Heart left ventricle (tissue), 16 donors: ENCODE measurements around the gene MAGEA3. TPM values are rescaled to one million over a fixed set of nuclear protein-coding genes. Genes with fewer than 3 reads are reported as not detected.
"Not testable (repeated sequence)": the region's sequence is repeated elsewhere in the genome, so short reads cannot be mapped to it uniquely, and the experiment has no call there.

Experiments
- ATAC-seq, 4 donors: fragments of 200-7000 bp; cut with Tn5 transposase; one replicate each; pipeline ENCODE4 v1.9.1; 2020 to 2022; ENCODE audit warnings: moderate library complexity in 4 of 4, mild to moderate bottlenecking in 3 of 4, moderate number of reproducible peaks in 1 of 4
- DNase-seq, 5 donors: peaks; one replicate each; pipeline ENCODE4 v3.0.0-alpha.2; 2020
- H3K27ac ChIP-seq, 12 donors: fragments of 200-600 bp; sonication (generic) in 4 of 12; one replicate each; pipeline versions ENCODE4 v1.5.0 to v1.8.0; 2016 to 2022; ENCODE audit warnings: mild to moderate bottlenecking in 2 of 12
- H3K27me3 ChIP-seq, 9 donors: fragments of 200-600 bp; sonication (generic) in 2 of 9; one replicate each; pipeline versions ENCODE4 v1.5.1 to v1.8.0; 2016 to 2022; ENCODE audit warnings: mild to moderate bottlenecking in 3 of 9
- H3K36me3 ChIP-seq, 9 donors: fragments of 200-600 bp; sonication (generic) in 2 of 9; one replicate each; pipeline versions ENCODE4 v1.5.0 to v1.8.0; 2018 to 2022; ENCODE audit warnings: mild to moderate bottlenecking in 2 of 9
- H3K4me1 ChIP-seq, 12 donors: fragments of 200-600 bp; sonication (generic) in 4 of 12; one replicate each; pipeline versions ENCODE4 v1.5.0 to v1.8.0; 2016 to 2022; ENCODE audit warnings: mild to moderate bottlenecking in 3 of 12
- H3K4me3 ChIP-seq, 12 donors: fragments of 200-600 bp; sonication (generic) in 4 of 12; one replicate each; pipeline versions ENCODE4 v1.5.0 to v1.8.0; 2017 to 2022; ENCODE audit warnings: mild to moderate bottlenecking in 9 of 12, moderate library complexity in 4 of 12
- H3K9me3 ChIP-seq, 12 donors: fragments of 200-600 bp; sonication (generic) in 4 of 12; one replicate each; pipeline versions ENCODE4 v1.5.0 to v1.8.0; 2016 to 2022; ENCODE audit warnings: mild to moderate bottlenecking in 1 of 12
- CTCF ChIP-seq, 12 donors: fragments of 200-600 bp; sonication (generic) in 4 of 12; IDR thresholded peaks; one replicate each; pipeline versions ENCODE4 v1.5.0 to v1.8.0; 2018 to 2022; ENCODE audit warnings: antibody characterized with exemption in 12 of 12, mild to moderate bottlenecking in 5 of 12
- POLR2A ChIP-seq, 2 donors: fragments of 450-650 bp; IDR thresholded peaks; one replicate each; pipeline ENCODE4 v1.6.1; 2017; ENCODE audit warnings: antibody characterized with exemption in 2 of 2, mild to moderate bottlenecking in 2 of 2, moderate library complexity in 2 of 2
- WGBS, 4 donors: extraction: QIAGEN DNeasy Blood & Tissue Kit in 2 of 4; methylation state at CpG; one replicate each; pipeline versions ENCODE4 v1.1.5 to v1.1.7; 2013 to 2018; 5-methylcytosine and 5-hydroxymethylcytosine counted together
- intact Hi-C, 10 donors: fragments of 100-400 bp; cut with DNase I; formaldehyde crosslinking; loops; one replicate each; pipeline versions ENCODE4 v1.11.1 to v1.14.2; 2022
- polyA plus RNA-seq, 2 donors: library from polyadenylated mRNA; stranded (reverse); fragments of 200-250 nt; gene quantifications; one replicate each; pipeline ENCODE4 v1.2.3, GENCODE V29; 2013
- total RNA-seq, 9 donors: library from RNA; depleted of rRNA in 2 of 9; stranded (reverse); fragments of >200 nt in 2 of 9; fragmentation: NEBNext Ultra II Directional in 3 of 9; extraction: Animal tissue kit (Norgen Biotek cat#: 25700) in 3 of 9; gene quantifications; one replicate each; pipeline versions ENCODE4 v1.1.0 to v1.2.4, GENCODE V29; 2016 to 2023
- donor health status: ischemic (EF 13 %, LVEDD 7.1; RV severe dilation, severe dysfunction).
- donor health status: healthy with polysubstance abuse.
- donor health status: DM: no; HTN: yes; CAD: no.
- donor health status: DM: no; HTN: no; CAD: no.
- donor health status: ischemic (EF 25% LVEDD 6.9; RV normal size, moderate dysfunction).
- donor health status: ischemic (EF 25% LVEDD 5.7; RV mildly dilated, moderate dysfunction).
- donor health status: healthy.
- donor health status: DM: yes; HTN: yes; CAD: no.
- donor health status: ischemic (EF 35%, LVEDD 5.7; RV mildly dilated, moderate dysfunction).
- donor health status: nonischemic (EF 11% LVEDD 7.7; RV severe dilation, severe dysfunction).
- donor health status: DM: yes; HTN: yes; CAD: no.
- donor health status: PGD.
- donor health status: ischemic (EF 29% LVEDD 5.4; RV normal size, mild dysfunction).
- donor health status: nonischemic (EF 23%, LVEDD 6.1; RV moderate dilation, normal function).

Gene MAGEA3
- total and polyA plus RNA-seq, 11 donors, result not detected

GRCh38 chrX:152656890-152657289, 41.7 kb upstream of the MAGEA3 start:
- no peak for TF ChIP-seq POLR2A (IDR thresholded peaks at IDR 0.05)
- Histone ChIP-seq H3K4me1 (no peaks in the 10 kb centered on the region), H3K27me3 (peaks cover 0 to 6% (median 0%) of the 10 kb centered on the region in 9 donors), H3K4me3 (no peak overlapping the region), H3K36me3 (no peaks in the 10 kb centered on the region), H3K9me3 (no peaks in the 10 kb centered on the region), H3K27ac (no peak overlapping the region)
- intact Hi-C loops, result no loop called here
- 68 to 87% (median 79%) methylated on average over 7 of the region's 7 CpGs for WGBS, 4 donors
- ATAC-seq (no peak), DNase-seq (no peak)

- WGBS, 4 donors, result 44 to 60% (median 50%) methylated on average over 2 of the region's 2 CpGs
Measured at GRCh38 chrX:152658302-152658701, 40.3 kb upstream of the MAGEA3 start.

GRCh38 chrX:152663086-152663485, 35.5 kb upstream of the MAGEA3 start:
- no peaks in the 10 kb centered on the region for H3K36me3 ChIP-seq
- WGBS, 4 donors, result 43 to 74% (median 54%) methylated on average over 3 to 4 of the region's 4 CpGs
- no peak overlapping the region for H3K4me3 ChIP-seq
- TF ChIP-seq POLR2A (IDR thresholded peaks at IDR 0.05) (no peak), CTCF (IDR thresholded peaks at IDR 0.05) (no peak)
- no peak for DNase-seq
- intact Hi-C loops, result no loop called here
- H3K27ac ChIP-seq, result no peak overlapping the region
- no peak for ATAC-seq
- H3K9me3 ChIP-seq, result peaks cover 0 to 13% (median 0%) of the 10 kb centered on the region in 12 donors
- H3K27me3 ChIP-seq, result peaks cover 0 to 11% (median 0%) of the 10 kb centered on the region in 9 donors
- no peaks in the 10 kb centered on the region for H3K4me1 ChIP-seq

More at GRCh38 chrX:152658302-152658701, 40.3 kb upstream of the MAGEA3 start:
- Histone ChIP-seq H3K27ac (no peak overlapping the region), H3K4me3 (no peak overlapping the region), H3K4me1 (no peaks in the 10 kb centered on the region), H3K27me3 (peaks cover 0 to 6% (median 0%) of the 10 kb centered on the region in 9 donors), H3K9me3 (no peaks in the 10 kb centered on the region), H3K36me3 (no peaks in the 10 kb centered on the region)
- DNase-seq (no peak), ATAC-seq (no peak)
- intact Hi-C loops, result no loop called here
- no peak for TF ChIP-seq POLR2A (IDR thresholded peaks at IDR 0.05)
- no peak for TF ChIP-seq CTCF (IDR thresholded peaks at IDR 0.05)

GRCh38 chrX:152674135-152674534, 24.5 kb upstream of the MAGEA3 start:
- intact Hi-C loops, result no loop called here
- no peak for TF ChIP-seq CTCF (IDR thresholded peaks at IDR 0.05)
- no peak for TF ChIP-seq POLR2A (IDR thresholded peaks at IDR 0.05)
- WGBS, 4 donors, result 72 to 86% (median 80%) methylated on average over 2 of the region's 2 CpGs
- no peaks in the 10 kb centered on the region for H3K4me1 ChIP-seq
- ATAC-seq, result no peak
- H3K27me3 ChIP-seq, result peaks cover 0 to 7% (median 0%) of the 10 kb centered on the region in 9 donors
- H3K9me3 ChIP-seq, result no peaks in the 10 kb centered on the region
- DNase-seq, result no peak
- no peak overlapping the region for H3K4me3 ChIP-seq
- no peak overlapping the region for H3K27ac ChIP-seq
- no peaks in the 10 kb centered on the region for H3K36me3 ChIP-seq

GRCh38 chrX:152674652-152675051, 23.9 kb upstream of the MAGEA3 start:
- H3K9me3 ChIP-seq, H3K27me3 ChIP-seq, intact Hi-C loops, ATAC-seq, H3K4me1 ChIP-seq, H3K27ac ChIP-seq, H3K4me3 ChIP-seq, H3K36me3 ChIP-seq, DNase-seq: not testable (repeated sequence)
- WGBS, 4 donors, result 72 to 88% (median 86%) methylated on average over 3 of the region's 3 CpGs

GRCh38 chrX:152681012-152681411, 17.6 kb upstream of the MAGEA3 start:
- no CpG with 5 or more reads among the region's 3 CpGs for WGBS, 4 donors
- DNase-seq, H3K9me3 ChIP-seq, H3K36me3 ChIP-seq, H3K27me3 ChIP-seq, H3K27ac ChIP-seq, intact Hi-C loops, H3K4me3 ChIP-seq, H3K4me1 ChIP-seq: not testable (repeated sequence)
- ATAC-seq, result peak in 1 of 4 donors; percentile 33

- 67 to 92% (median 89%) methylated on average over 4 of the region's 5 CpGs for WGBS, 4 donors
- H3K27ac ChIP-seq, H3K27me3 ChIP-seq, H3K9me3 ChIP-seq, H3K36me3 ChIP-seq, intact Hi-C loops, H3K4me1 ChIP-seq, H3K4me3 ChIP-seq, ATAC-seq: not testable (repeated sequence)
- DNase-seq, result peak in 1 of 5 donors; percentile 13
Measured at GRCh38 chrX:152700390-152700789, 1.8 kb downstream of the MAGEA3 start.

GRCh38 chrX:152706500-152706899, 7.9 kb downstream of the MAGEA3 start:
- H3K27me3 ChIP-seq, intact Hi-C loops, H3K4me1 ChIP-seq, H3K36me3 ChIP-seq, H3K4me3 ChIP-seq, H3K27ac ChIP-seq, DNase-seq, H3K9me3 ChIP-seq: not testable (repeated sequence)
- ATAC-seq, result peak in 2 of 4 donors; percentile 24 to 42
- 63 to 81% (median 75%) methylated on average over 2 of the region's 7 CpGs for WGBS, 4 donors

- intact Hi-C loops, H3K9me3 ChIP-seq, H3K27ac ChIP-seq, ATAC-seq, DNase-seq, H3K4me1 ChIP-seq, H3K36me3 ChIP-seq, H3K27me3 ChIP-seq, H3K4me3 ChIP-seq: not testable (repeated sequence)
- WGBS, 4 donors, result no CpG with 5 or more reads among the region's 2 CpGs
Measured at GRCh38 chrX:152709173-152709572, 10.6 kb downstream of the MAGEA3 start, which contains the start of gene CSAG2. Gene CSAG2 (minus strand): TSS chrX:152709273. CDS start chrX:152709112, 161 bp downstream.
